Right atrium auricular region (tissue), 2 donors: ENCODE results near the gene DNHD1. TPM values are rescaled to one million over a fixed set of nuclear protein-coding genes. Genes with fewer than 3 reads are reported as not detected.

Experiments used
- DNase-seq: peaks from one replicate; pipeline ENCODE4 v3.0.0-alpha.2; 2019; ENCODE audit warnings: low spot score
- H3K27ac ChIP-seq, 2 donors: fragments of 200-600 bp; sonication (generic); 1 replicate in 1 of 2; 2 replicates in 1 of 2; pipeline ENCODE4 v1.5.1; 2016 to 2019
- H3K27me3 ChIP-seq, 2 donors: fragments of 200-600 bp; sonication (generic); one replicate each; pipeline versions ENCODE4 v1.5.1 to v1.6.0; 2017 to 2019
- H3K36me3 ChIP-seq: fragments of 200-600 bp; sonication (generic); one replicate; pipeline ENCODE4 v1.5.1; 2016
- H3K4me1 ChIP-seq, 2 donors: fragments of 200-600 bp; sonication (generic); one replicate each; pipeline versions ENCODE4 v1.5.1 to v1.6.0; 2017 to 2019
- H3K4me3 ChIP-seq, 2 donors: fragments of 200-600 bp; sonication (generic); 1 replicate in 1 of 2; 2 replicates in 1 of 2; pipeline ENCODE4 v1.5.1; 2017 to 2019; ENCODE audit warnings: mild to moderate bottlenecking in 1 of 2, moderate library complexity in 1 of 2
- H3K9me3 ChIP-seq, 2 donors: fragments of 200-600 bp; sonication (generic); one replicate each; pipeline ENCODE4 v1.5.1; 2019
- total RNA-seq, 2 donors: library from RNA; depleted of rRNA; stranded (reverse); fragments of >200 nt; gene quantifications; one replicate each; pipeline ENCODE4 v1.1.0, GENCODE V29; 2016
- TF ChIP-seq, protein P1 (sequence below), 2 donors: fragments of 200-600 bp; sonication (generic); IDR thresholded peaks; one replicate each; pipeline ENCODE4 v1.5.1; 2019; ENCODE audit warnings: antibody characterized with exemption in 2 of 2

The DNHD1 gene
- total RNA-seq, 2 donors from 2014 or later: 4.4 to 4.8 TPM

- no peak for DNase-seq
- Histone ChIP-seq H3K4me3 (no peak overlapping the region), H3K4me1 (no peaks in the 10 kb centered on the region), H3K27ac (no peak overlapping the region), H3K27me3 (no peaks in the 10 kb centered on the region), H3K9me3 (no peaks in the 10 kb centered on the region), H3K36me3 (no peaks in the 10 kb centered on the region)
- TF ChIP-seq, protein P1, sequence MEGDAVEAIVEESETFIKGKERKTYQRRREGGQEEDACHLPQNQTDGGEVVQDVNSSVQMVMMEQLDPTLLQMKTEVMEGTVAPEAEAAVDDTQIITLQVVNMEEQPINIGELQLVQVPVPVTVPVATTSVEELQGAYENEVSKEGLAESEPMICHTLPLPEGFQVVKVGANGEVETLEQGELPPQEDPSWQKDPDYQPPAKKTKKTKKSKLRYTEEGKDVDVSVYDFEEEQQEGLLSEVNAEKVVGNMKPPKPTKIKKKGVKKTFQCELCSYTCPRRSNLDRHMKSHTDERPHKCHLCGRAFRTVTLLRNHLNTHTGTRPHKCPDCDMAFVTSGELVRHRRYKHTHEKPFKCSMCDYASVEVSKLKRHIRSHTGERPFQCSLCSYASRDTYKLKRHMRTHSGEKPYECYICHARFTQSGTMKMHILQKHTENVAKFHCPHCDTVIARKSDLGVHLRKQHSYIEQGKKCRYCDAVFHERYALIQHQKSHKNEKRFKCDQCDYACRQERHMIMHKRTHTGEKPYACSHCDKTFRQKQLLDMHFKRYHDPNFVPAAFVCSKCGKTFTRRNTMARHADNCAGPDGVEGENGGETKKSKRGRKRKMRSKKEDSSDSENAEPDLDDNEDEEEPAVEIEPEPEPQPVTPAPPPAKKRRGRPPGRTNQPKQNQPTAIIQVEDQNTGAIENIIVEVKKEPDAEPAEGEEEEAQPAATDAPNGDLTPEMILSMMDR (IDR thresholded peaks at IDR 0.05): no peak
Observed at GRCh38 chr11:6554828-6555706, 58.0 kb downstream of the DNHD1 start.

DNA sequence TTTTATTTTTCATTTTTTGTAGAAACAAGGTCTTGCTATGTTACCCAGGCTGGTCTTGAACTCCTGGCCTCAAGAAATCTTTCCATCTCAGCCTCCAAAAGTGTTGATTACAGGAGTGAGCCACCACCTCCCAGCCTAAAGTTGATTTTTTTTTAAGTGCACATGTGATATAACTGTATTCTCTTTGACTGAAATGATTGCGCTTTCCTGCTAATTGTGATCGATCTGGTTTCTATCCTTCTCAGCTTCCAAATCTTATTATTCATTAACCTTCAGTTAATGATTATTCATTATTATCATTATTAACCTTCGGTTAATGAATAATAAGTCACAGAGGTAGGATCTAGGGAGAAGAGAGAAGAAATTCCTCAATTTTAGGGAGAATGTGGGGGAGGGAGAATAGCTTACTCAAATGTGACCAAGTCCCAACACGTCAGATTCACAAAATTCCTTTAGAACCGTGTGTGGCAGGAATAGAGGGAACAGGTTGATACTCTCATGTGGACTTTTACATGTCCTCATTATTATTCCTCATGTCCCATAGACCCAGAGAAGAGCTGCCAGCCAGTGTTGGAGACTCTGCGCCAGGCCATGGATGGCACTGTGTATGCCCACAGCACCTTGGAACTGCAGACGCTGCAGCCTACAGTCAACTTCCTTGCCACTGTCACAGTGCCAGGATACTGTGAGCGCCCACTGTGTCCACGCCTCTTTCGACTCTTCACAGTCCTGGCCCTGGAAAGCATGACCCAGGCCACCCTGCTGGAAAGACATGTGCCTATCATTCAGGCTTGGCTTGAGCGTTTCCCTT, 59.3 kb downstream of the DNHD1 start:
- no peak overlapping the region for H3K27ac ChIP-seq
- H3K4me1 ChIP-seq: no peaks in the 10 kb centered on the region
- no peak for DNase-seq
- H3K4me3 ChIP-seq: no peak overlapping the region
- H3K27me3 ChIP-seq: no peaks in the 10 kb centered on the region
- TF ChIP-seq, protein P1 (IDR thresholded peaks at IDR 0.05): no peak
- H3K36me3 ChIP-seq: no peaks in the 10 kb centered on the region
- H3K9me3 ChIP-seq: no peaks in the 10 kb centered on the region

- DNase-seq: no peak
- H3K36me3 ChIP-seq: no peaks in the 10 kb centered on the region
- TF ChIP-seq, protein P1 (IDR thresholded peaks at IDR 0.05): no peak
- no peaks in the 10 kb centered on the region for H3K4me1 ChIP-seq
- H3K27ac ChIP-seq: no peak overlapping the region
- H3K9me3 ChIP-seq: no peaks in the 10 kb centered on the region
- no peaks in the 10 kb centered on the region for H3K27me3 ChIP-seq
- no peak overlapping the region for H3K4me3 ChIP-seq
Observed at GRCh38 chr11:6557063-6557462, 60.0 kb downstream of the DNHD1 start.

- Histone ChIP-seq H3K9me3 (no peaks in the 10 kb centered on the region), H3K36me3 (no peaks in the 10 kb centered on the region), H3K4me1 (no peaks in the 10 kb centered on the region), H3K4me3 (no peak overlapping the region), H3K27me3 (no peaks in the 10 kb centered on the region), H3K27ac (no peak overlapping the region)
- TF ChIP-seq, protein P1 (IDR thresholded peaks at IDR 0.05): no peak
- DNase-seq: no peak
Observed at GRCh38 chr11:6557761-6558674, 60.9 kb downstream of the DNHD1 start.

DNA sequence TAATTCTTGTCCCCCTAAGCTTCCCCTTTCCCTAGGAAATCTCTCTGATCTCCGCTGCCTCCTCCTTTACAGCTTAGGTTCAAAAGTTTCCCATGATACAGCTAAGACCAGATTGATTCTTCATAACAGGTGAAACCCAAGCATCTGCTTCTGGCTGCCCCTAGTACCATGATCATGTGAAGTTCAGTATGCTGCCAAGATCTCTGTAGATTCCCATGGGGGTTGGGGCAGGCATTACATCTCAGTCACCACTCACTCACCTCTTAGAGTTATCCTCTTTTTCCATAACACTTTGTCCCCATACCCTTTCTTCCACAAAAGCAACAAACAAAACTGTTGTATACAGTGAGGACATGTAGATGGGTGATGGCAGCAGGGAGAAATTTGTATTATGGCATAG, 62.3 kb downstream of the DNHD1 start:
- no peaks in the 10 kb centered on the region for H3K36me3 ChIP-seq
- TF ChIP-seq, protein P1 (IDR thresholded peaks at IDR 0.05): no peak
- no peaks in the 10 kb centered on the region for H3K27me3 ChIP-seq
- no peaks in the 10 kb centered on the region for H3K4me1 ChIP-seq
- H3K4me3 ChIP-seq: no peak overlapping the region
- no peak overlapping the region for H3K27ac ChIP-seq
- DNase-seq: no peak
- H3K9me3 ChIP-seq: no peaks in the 10 kb centered on the region
